PC-3 (cell line): ENCODE data around the gene IL23R. TPM values are rescaled to one million over a fixed set of nuclear protein-coding genes. Genes with fewer than 3 reads are reported as not detected.

Experiments used
- ATAC-seq: fragments of 200-7000 bp; cut with Tn5 transposase; 2 replicates; pipeline ENCODE4 v1.9.1; 2020; ENCODE audit warnings: mild to moderate bottlenecking, moderate library complexity
- BruUV-seq: library from RNA; stranded (reverse); fragments of 400-500 nt; replicated peaks from 2 replicates; lab custom pipeline; 2021; lab: Mats Ljungman, UMichigan
- CTCF ChIA-PET: fragments of 300-600 bp; sonication (Branson Sonifier 250); formaldehyde crosslinking; loops from one replicate; lab custom pipeline; 2022; ENCODE audit warnings: antibody characterized with exemption; lab: Charles Lee
- POLR2A ChIA-PET: fragments of 300-600 bp; sonication (Branson Sonifier 250); formaldehyde crosslinking; loops from one replicate; lab custom pipeline; 2022; ENCODE audit warnings: antibody characterized with exemption; ENCODE audit not compliant: unreplicated experiment; lab: Charles Lee
- DNase-seq: peaks from one replicate; pipeline ENCODE4 v3.0.0-alpha.2; 2015
- H2AFZ ChIP-seq: fragments of 300-600 bp; sonication (generic); 2 replicates; pipeline ENCODE4 v1.6.0; 2016; ENCODE audit warnings: antibody characterized with exemption, low read length
- H3F3A ChIP-seq: fragments of 300-600 bp; sonication (generic); one replicate; pipeline ENCODE4 v1.6.0; 2017; ENCODE audit warnings: antibody characterized with exemption, low read length, control low read depth, mild to moderate bottlenecking; ENCODE audit not compliant: unreplicated experiment
- H3K27ac ChIP-seq: fragments of 300-600 bp; sonication (generic); 2 replicates; pipeline ENCODE4 v1.5.1; 2016; ENCODE audit warnings: mild to moderate bottlenecking, low read length
- H3K27me3 ChIP-seq: fragments of 300-600 bp; sonication (generic); 2 replicates; pipeline ENCODE4 v1.6.1; 2016; ENCODE audit warnings: low read length, mixed read lengths
- H3K36me3 ChIP-seq: fragments of 300-600 bp; sonication (generic); 2 replicates; pipeline ENCODE4 v1.6.1; 2016; ENCODE audit warnings: low read depth, mixed run types, low read length, mixed read lengths
- H3K4me1 ChIP-seq: fragments of 300-600 bp; sonication (generic); 2 replicates; pipeline ENCODE4 v1.5.1; 2016; ENCODE audit warnings: low read length; ENCODE audit not compliant: insufficient read depth
- H3K4me2 ChIP-seq: fragments of 300-600 bp; sonication (generic); 2 replicates; pipeline ENCODE4 v1.6.0; 2016; ENCODE audit warnings: low read length
- H3K4me3 ChIP-seq: fragments of 300-600 bp; sonication (generic); 2 replicates; pipeline ENCODE4 v1.5.1; 2016; ENCODE audit warnings: mild to moderate bottlenecking, low read length, mixed read lengths
- H3K79me2 ChIP-seq: fragments of 300-600 bp; sonication (generic); 2 replicates; pipeline ENCODE4 v1.6.1; 2017; ENCODE audit warnings: low read length, mixed read lengths
- H3K9ac ChIP-seq: fragments of 300-600 bp; sonication (generic); 2 replicates; pipeline ENCODE4 v1.6.0; 2016; ENCODE audit warnings: mild to moderate bottlenecking, low read length
- H3K9me2 ChIP-seq: fragments of 300-600 bp; sonication (generic); replicated peaks from 2 replicates; pipeline ENCODE4 v1.6.1; 2016; ENCODE audit warnings: mixed run types, low read length, mixed read lengths
- H3K9me3 ChIP-seq: fragments of 300-600 bp; sonication (generic); 2 replicates; pipeline ENCODE4 v1.6.1; 2016; ENCODE audit warnings: low read length, mixed read lengths
- H4K20me1 ChIP-seq: fragments of 300-600 bp; sonication (generic); 2 replicates; pipeline ENCODE4 v1.6.1; 2016; ENCODE audit warnings: low read length, mixed read lengths
- EZH2 ChIP-seq: fragments of 300-600 bp; sonication (generic); IDR thresholded peaks from one replicate; pipeline ENCODE4 v1.6.1; 2017; ENCODE audit warnings: antibody characterized with exemption, mild to moderate bottlenecking, low read length; ENCODE audit not compliant: unreplicated experiment
- EZH2phosphoT487 ChIP-seq: fragments of 300-600 bp; sonication (generic); IDR thresholded peaks from 2 replicates; pipeline ENCODE4 v1.6.1; 2018; ENCODE audit warnings: mild to moderate bottlenecking, antibody characterized with exemption, low read length, borderline replicate concordance
- intact Hi-C: fragments of 100-400 bp; cut with micrococcal nuclease; formaldehyde crosslinking; loops from 2 replicates; pipeline ENCODE4 v1.9.0; 2023
- total RNA-seq: library from RNA; depleted of rRNA; stranded (reverse); fragments of >200 nt; gene quantifications from 2 replicates; pipeline ENCODE4 v1.2.3, GENCODE V29; 2014
- TF ChIP-seq, protein P1 (sequence below): fragments of 300-600 bp; sonication (generic); conservative IDR thresholded peaks from 2 replicates; pipeline ENCODE4 v1.5.1; 2017; ENCODE audit warnings: antibody characterized with exemption, low read depth, mild to moderate bottlenecking, low read length

Gene IL23R
- total RNA-seq, 1 experiment from 2014 or later: not detected

DNA sequence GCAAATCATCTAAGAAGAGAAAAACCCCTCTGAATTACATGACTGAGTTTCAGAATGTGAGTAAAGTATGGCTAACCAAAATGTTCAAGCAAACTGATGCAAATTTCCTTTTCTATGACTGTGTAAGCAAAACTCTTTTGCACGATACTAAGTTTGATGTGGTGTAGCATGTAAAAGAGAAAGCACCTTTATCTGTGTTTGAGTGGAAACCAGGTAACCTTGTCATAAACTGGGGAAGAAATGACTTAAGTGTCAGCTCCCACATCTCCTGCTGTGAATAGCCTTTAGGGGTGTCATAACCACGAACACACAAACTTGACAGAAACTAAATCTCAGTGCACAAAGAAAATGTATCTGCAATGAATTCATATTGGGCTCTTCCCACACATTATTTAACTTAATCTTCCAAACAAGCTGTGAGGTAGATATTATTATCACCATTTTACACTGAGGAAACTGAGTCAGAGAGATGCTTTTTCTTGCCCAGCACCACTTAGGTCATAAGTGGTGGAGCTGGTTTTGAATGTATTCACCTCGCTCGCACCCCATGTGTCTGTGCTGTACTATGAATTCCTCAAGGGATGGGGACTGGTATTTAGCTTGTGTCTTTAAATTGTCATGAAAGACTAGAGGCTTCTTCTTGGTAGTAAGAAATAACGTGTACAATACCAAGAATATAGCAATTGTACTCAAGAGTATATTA, 108.5 kb downstream of the IL23R start:
- BruUV-seq: no TSS peak
- H3K27ac ChIP-seq: no peak overlapping the region
- TF ChIP-seq EZH2 (no peak), EZH2phosphoT487 (no peak)
- TF ChIP-seq, protein P1, sequence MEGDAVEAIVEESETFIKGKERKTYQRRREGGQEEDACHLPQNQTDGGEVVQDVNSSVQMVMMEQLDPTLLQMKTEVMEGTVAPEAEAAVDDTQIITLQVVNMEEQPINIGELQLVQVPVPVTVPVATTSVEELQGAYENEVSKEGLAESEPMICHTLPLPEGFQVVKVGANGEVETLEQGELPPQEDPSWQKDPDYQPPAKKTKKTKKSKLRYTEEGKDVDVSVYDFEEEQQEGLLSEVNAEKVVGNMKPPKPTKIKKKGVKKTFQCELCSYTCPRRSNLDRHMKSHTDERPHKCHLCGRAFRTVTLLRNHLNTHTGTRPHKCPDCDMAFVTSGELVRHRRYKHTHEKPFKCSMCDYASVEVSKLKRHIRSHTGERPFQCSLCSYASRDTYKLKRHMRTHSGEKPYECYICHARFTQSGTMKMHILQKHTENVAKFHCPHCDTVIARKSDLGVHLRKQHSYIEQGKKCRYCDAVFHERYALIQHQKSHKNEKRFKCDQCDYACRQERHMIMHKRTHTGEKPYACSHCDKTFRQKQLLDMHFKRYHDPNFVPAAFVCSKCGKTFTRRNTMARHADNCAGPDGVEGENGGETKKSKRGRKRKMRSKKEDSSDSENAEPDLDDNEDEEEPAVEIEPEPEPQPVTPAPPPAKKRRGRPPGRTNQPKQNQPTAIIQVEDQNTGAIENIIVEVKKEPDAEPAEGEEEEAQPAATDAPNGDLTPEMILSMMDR: no peak
- ChIA-PET CTCF (no interaction called here), POLR2A (no interaction called here)
- H3K79me2 ChIP-seq: no peaks in the 10 kb centered on the region
- H2AFZ ChIP-seq: no peak overlapping the region
- H3K9ac ChIP-seq: no peak overlapping the region
- ATAC-seq (no peak), DNase-seq (no peak)
- H3K27me3 ChIP-seq: no peaks in the 10 kb centered on the region
- no peaks in the 10 kb centered on the region for H3K9me3 ChIP-seq
- H3K4me3 ChIP-seq: no peak overlapping the region
- H4K20me1 ChIP-seq: no peaks in the 10 kb centered on the region
- no peaks in the 10 kb centered on the region for H3K9me2 ChIP-seq
- H3K4me1 ChIP-seq: no peaks in the 10 kb centered on the region
- H3K4me2 ChIP-seq: no peak overlapping the region
- intact Hi-C loops: no loop called here
- H3K36me3 ChIP-seq: no peaks in the 10 kb centered on the region
- no peaks in the 10 kb centered on the region for H3F3A ChIP-seq

DNA sequence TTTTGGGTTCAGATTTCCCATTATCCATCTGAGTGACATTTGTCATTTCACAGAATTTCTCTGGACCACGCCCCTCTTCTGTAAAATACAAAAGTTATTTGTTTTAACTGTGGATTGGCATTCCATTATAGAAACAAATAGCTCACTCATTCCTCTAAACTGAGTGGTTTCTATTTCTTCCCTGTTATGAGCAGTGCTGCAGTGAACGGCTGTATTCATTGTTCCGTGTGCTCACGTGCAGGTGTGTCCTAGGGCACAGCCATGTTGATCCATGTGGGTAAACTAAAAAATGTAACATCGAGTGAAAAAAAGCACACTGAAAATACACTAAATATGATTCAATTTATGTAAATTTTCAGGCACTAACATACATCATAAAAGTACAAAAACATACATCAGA, 114.4 kb downstream of the IL23R start:
- Histone ChIP-seq H3K9me2 (no peaks in the 10 kb centered on the region), H3K9me3 (no peaks in the 10 kb centered on the region), H3K27me3 (no peaks in the 10 kb centered on the region), H3K4me2 (no peak overlapping the region), H3K27ac (no peak overlapping the region), H3F3A (no peaks in the 10 kb centered on the region), H2AFZ (no peak overlapping the region), H3K9ac (no peak overlapping the region), H3K79me2 (no peaks in the 10 kb centered on the region), H4K20me1 (no peaks in the 10 kb centered on the region), H3K36me3 (no peaks in the 10 kb centered on the region), H3K4me3 (no peak overlapping the region), H3K4me1 (no peaks in the 10 kb centered on the region)
- ChIA-PET POLR2A (no interaction called here), CTCF (no interaction called here)
- TF ChIP-seq, protein P1: no peak
- TF ChIP-seq EZH2phosphoT487 (no peak), EZH2 (no peak)
- BruUV-seq: no TSS peak
- no peak for ATAC-seq
- peak; percentile 12 for DNase-seq
- intact Hi-C loops: no loop called here

GRCh38 chr1:67281244-67281643, 115.0 kb downstream of the IL23R start:
- no peaks in the 10 kb centered on the region for H3K9me3 ChIP-seq
- no TSS peak for BruUV-seq
- H3K9me2 ChIP-seq: no peaks in the 10 kb centered on the region
- no peak overlapping the region for H3K9ac ChIP-seq
- ChIA-PET CTCF (no interaction called here), POLR2A (no interaction called here)
- no peak overlapping the region for H3K4me2 ChIP-seq
- H4K20me1 ChIP-seq: no peaks in the 10 kb centered on the region
- H3K4me3 ChIP-seq: no peak overlapping the region
- no peaks in the 10 kb centered on the region for H3K79me2 ChIP-seq
- H3K36me3 ChIP-seq: no peaks in the 10 kb centered on the region
- no peaks in the 10 kb centered on the region for H3K4me1 ChIP-seq
- no peak overlapping the region for H2AFZ ChIP-seq
- H3F3A ChIP-seq: no peaks in the 10 kb centered on the region
- TF ChIP-seq, protein P1: no peak
- TF ChIP-seq EZH2phosphoT487 (no peak), EZH2 (no peak)
- H3K27me3 ChIP-seq: no peaks in the 10 kb centered on the region
- no peak overlapping the region for H3K27ac ChIP-seq
- intact Hi-C loops: no loop called here
- DNase-seq (no peak), ATAC-seq (no peak)
